H9 (cell line): ENCODE results near the gene TARM1. TPM values are rescaled to one million over a fixed set of nuclear protein-coding genes. Genes with fewer than 3 reads are reported as not detected.

Experiments used
- DNase-seq: peaks from one replicate; pipeline ENCODE4 v3.0.0-alpha.2; 2017
- H2AFZ ChIP-seq: one replicate; pipeline ENCODE4 v1.6.1; 2013; ENCODE audit warnings: mild to moderate bottlenecking, low read length, control low read depth, moderate library complexity
- H2AK5ac ChIP-seq: 2 replicates; pipeline ENCODE4 v1.6.1; 2013; ENCODE audit warnings: low read length, control low read depth, mixed read lengths; ENCODE audit not compliant: insufficient read length
- H2BK120ac ChIP-seq: one replicate; pipeline ENCODE4 v1.6.1; 2013; ENCODE audit warnings: low read depth, mild to moderate bottlenecking, low read length, control low read depth, inconsistent platforms; ENCODE audit not compliant: poor library complexity, severe bottlenecking
- H2BK12ac ChIP-seq: 2 replicates; pipeline ENCODE4 v1.6.1; 2013; ENCODE audit warnings: low read length, control low read depth, mixed read lengths, low read depth; ENCODE audit not compliant: insufficient read length
- H2BK15ac ChIP-seq: 2 replicates; pipeline ENCODE4 v1.6.1; 2013; ENCODE audit warnings: low read depth, low read length, control low read depth
- H2BK20ac ChIP-seq: one replicate; pipeline ENCODE4 v1.6.1; 2013; ENCODE audit warnings: low read depth, mild to moderate bottlenecking, low read length, control low read depth, inconsistent platforms; ENCODE audit not compliant: poor library complexity, severe bottlenecking
- H2BK5ac ChIP-seq: 2 replicates; pipeline ENCODE4 v1.6.1; 2013; ENCODE audit warnings: low read length, control low read depth, mixed read lengths; ENCODE audit not compliant: insufficient read length
- H3K14ac ChIP-seq: 2 replicates; pipeline ENCODE4 v1.6.1; 2013; ENCODE audit warnings: low read length, control low read depth; ENCODE audit not compliant: insufficient read depth
- H3K18ac ChIP-seq: 2 replicates; pipeline ENCODE4 v1.6.1; 2013; ENCODE audit warnings: low read depth, mild to moderate bottlenecking, mixed read lengths, low read length, control low read depth; ENCODE audit not compliant: insufficient read length
- H3K23ac ChIP-seq: 2 replicates; pipeline ENCODE4 v1.6.1; 2013; ENCODE audit warnings: low read length, control low read depth, mixed read lengths, low read depth; ENCODE audit not compliant: insufficient read length
- H3K23me2 ChIP-seq: 2 replicates; pipeline ENCODE4 v1.6.1; 2013; ENCODE audit warnings: low read depth, mild to moderate bottlenecking, mixed read lengths, low read length, control low read depth; ENCODE audit not compliant: insufficient read length, poor library complexity, severe bottlenecking
- H3K27ac ChIP-seq: 2 replicates; pipeline ENCODE4 v1.5.1; 2013; ENCODE audit warnings: low read length, control low read depth, mixed read lengths, low read depth; ENCODE audit not compliant: insufficient read length
- H3K27me3 ChIP-seq: 2 replicates; pipeline ENCODE4 v1.6.1; 2013; ENCODE audit warnings: low read length, control low read depth, inconsistent platforms; ENCODE audit not compliant: insufficient read depth
- H3K4ac ChIP-seq: 2 replicates; pipeline ENCODE4 v1.6.1; 2013; ENCODE audit warnings: low read depth, mild to moderate bottlenecking, control low read depth, inconsistent platforms, low read length, moderate library complexity
- H3K4me1 ChIP-seq: 2 replicates; pipeline ENCODE4 v1.6.1; 2013; ENCODE audit warnings: low read length, control low read depth, inconsistent platforms; ENCODE audit not compliant: insufficient read depth
- H3K4me2 ChIP-seq: 2 replicates; pipeline ENCODE4 v1.6.1; 2013; ENCODE audit warnings: low read length, control low read depth, mixed read lengths; ENCODE audit not compliant: insufficient read length, insufficient read depth
- H3K56ac ChIP-seq: 2 replicates; pipeline ENCODE4 v1.6.1; 2013; ENCODE audit warnings: low read depth, mild to moderate bottlenecking, mixed read lengths, low read length, control low read depth; ENCODE audit not compliant: insufficient read length
- H3K79me1 ChIP-seq: 2 replicates; pipeline ENCODE4 v1.6.1; 2013; ENCODE audit warnings: low read depth, mild to moderate bottlenecking, moderate library complexity, low read length, control low read depth, inconsistent platforms; ENCODE audit not compliant: insufficient read depth, poor library complexity, severe bottlenecking
- H3K79me2 ChIP-seq: 2 replicates; pipeline ENCODE4 v1.6.1; 2013; ENCODE audit warnings: low read length, control low read depth, inconsistent platforms; ENCODE audit not compliant: insufficient read depth
- H3K9ac ChIP-seq: 2 replicates; pipeline ENCODE4 v1.6.1; 2013; ENCODE audit warnings: low read length, control low read depth, mixed read lengths; ENCODE audit not compliant: insufficient read length; ENCODE audit errors: extremely low read depth
- H3K9me3 ChIP-seq: one replicate; pipeline ENCODE4 v1.6.1; 2013; ENCODE audit warnings: low read depth, low read length, inconsistent platforms; ENCODE audit not compliant: control insufficient read depth
- H3T11ph ChIP-seq: one replicate; pipeline ENCODE4 v1.6.1; 2013; ENCODE audit warnings: mild to moderate bottlenecking, low read length, control low read depth, inconsistent platforms
- H4K20me1 ChIP-seq: one replicate; pipeline ENCODE4 v1.6.1; 2013; ENCODE audit not compliant: control insufficient read depth, insufficient read length, insufficient read depth
- H4K5ac ChIP-seq: 2 replicates; pipeline ENCODE4 v1.6.1; 2013; ENCODE audit warnings: low read depth, mild to moderate bottlenecking, mixed read lengths, low read length, control low read depth; ENCODE audit not compliant: insufficient read length
- H4K8ac ChIP-seq: replicated peaks from 2 replicates; pipeline ENCODE4 v1.6.1; 2013; ENCODE audit warnings: low read length, control low read depth, mixed read lengths, low read depth; ENCODE audit not compliant: insufficient read length
- H4K91ac ChIP-seq: 2 replicates; pipeline ENCODE4 v1.6.1; 2013; ENCODE audit warnings: low read depth, mild to moderate bottlenecking, moderate library complexity, mixed read lengths, low read length, control low read depth; ENCODE audit not compliant: insufficient read length
- H3K27ac Mint-ChIP-seq, 3 experiments: 2 replicates in 2 of 3; 3 replicates in 1 of 3; pipeline ENCODE4 v1.8.0; 2020 to 2021; ENCODE audit warnings: mixed read lengths in 3 of 3, mild to moderate bottlenecking in 1 of 3, moderate library complexity in 1 of 3
- H3K27me3 Mint-ChIP-seq: 2 replicates; pipeline ENCODE4 v1.8.0; 2021; ENCODE audit warnings: low read depth, mild to moderate bottlenecking, moderate library complexity, mixed read lengths
- H3K36me3 Mint-ChIP-seq, 3 experiments: 2 replicates in 2 of 3; 3 replicates in 1 of 3; pipeline ENCODE4 v1.8.0; 2020 to 2021; ENCODE audit warnings: low read depth in 3 of 3, mixed read lengths in 3 of 3; ENCODE audit not compliant: insufficient read depth in 1 of 3
- H3K4me1 Mint-ChIP-seq, 2 experiments: 2 replicates each; pipeline ENCODE4 v1.8.0; 2020; ENCODE audit warnings: mixed read lengths in 2 of 2
- H3K4me3 Mint-ChIP-seq, 2 experiments: 2 replicates in 1 of 2; 3 replicates in 1 of 2; pipeline ENCODE4 v1.8.0; 2020 to 2021; ENCODE audit warnings: mild to moderate bottlenecking in 2 of 2, mixed read lengths in 2 of 2, moderate library complexity in 1 of 2
- H3K9me3 Mint-ChIP-seq, 2 experiments: 2 replicates in 1 of 2; 3 replicates in 1 of 2; pipeline ENCODE4 v1.8.0; 2020; ENCODE audit warnings: mild to moderate bottlenecking in 2 of 2, mixed read lengths in 2 of 2, moderate library complexity in 1 of 2
- CTCF ChIP-seq: fragments of 200-600 bp; sonication (generic); conservative IDR thresholded peaks from 3 replicates; pipeline ENCODE4 v1.8.0; 2021; ENCODE audit warnings: antibody characterized with exemption, mild to moderate bottlenecking
- WGBS: extraction: QIAGEN DNeasy Blood & Tissue Kit; methylation state at CpG from one replicate; pipeline ENCODE4 v1.1.7; 2013; ENCODE audit warnings: missing lambda C conversion rate, low lambda C conversion rate, mixed read lengths; ENCODE audit not compliant: insufficient read length; ENCODE audit errors: extremely low coverage; 5-methylcytosine and 5-hydroxymethylcytosine counted together
- total RNA-seq: library from RNA; stranded (reverse); gene quantifications from 2 replicates; pipeline ENCODE4 v1.2.1, GENCODE V29; 2021

Gene TARM1
- total RNA-seq, 1 experiment from 2014 or later: not detected

GRCh38 chr19:54123682-54124081 is 42.5 kb upstream of the TARM1 start:
- Mint-ChIP-seq H3K27me3 (no peaks in the 10 kb centered on the region), H3K36me3 (peaks cover 40 to 82% (median 78%) of the 10 kb centered on the region in 3 experiments), H3K27ac (no peak overlapping the region), H3K4me1 (no peaks in the 10 kb centered on the region), H3K4me3 (no peak overlapping the region), H3K9me3 (no peaks in the 10 kb centered on the region)
- WGBS: no CpG with 5 or more reads among the region's 17 CpGs
- no peak overlapping the region for H3K9ac ChIP-seq
- no peak overlapping the region for H3K18ac ChIP-seq
- H4K91ac ChIP-seq: no peak overlapping the region
- no peaks in the 10 kb centered on the region for H3K23me2 ChIP-seq
- H2BK120ac ChIP-seq: no peak overlapping the region
- no peak overlapping the region for H3T11ph ChIP-seq
- no peak overlapping the region for H2BK15ac ChIP-seq
- H4K5ac ChIP-seq: no peak overlapping the region
- H3K4me1 ChIP-seq: no peaks in the 10 kb centered on the region
- DNase-seq: no peak
- TF ChIP-seq CTCF: no peak
- H3K4me2 ChIP-seq: no peak overlapping the region
- no peak overlapping the region for H2AK5ac ChIP-seq
- H3K27me3 ChIP-seq: no peaks in the 10 kb centered on the region
- H2BK5ac ChIP-seq: no peak overlapping the region
- no peaks in the 10 kb centered on the region for H3K9me3 ChIP-seq
- H2BK12ac ChIP-seq: no peak overlapping the region
- no peaks in the 10 kb centered on the region for H3K79me1 ChIP-seq
- H3K14ac ChIP-seq: no peak overlapping the region
- no peaks in the 10 kb centered on the region for H4K20me1 ChIP-seq
- no peak overlapping the region for H3K23ac ChIP-seq
- no peak overlapping the region for H3K27ac ChIP-seq
- no peak overlapping the region for H2BK20ac ChIP-seq
- no peak overlapping the region for H3K4ac ChIP-seq
- H3K56ac ChIP-seq: no peak overlapping the region
- no peak overlapping the region for H4K8ac ChIP-seq
- H3K79me2 ChIP-seq: no peaks in the 10 kb centered on the region; the same call in 1 of the 2 replicates
- H2AFZ ChIP-seq: no peak overlapping the region
